Panc1 (cell line): ENCODE data around the gene CAMK2B.

Experiments
- POLR2AphosphoS5 ChIP-seq: IDR thresholded peaks from 2 replicates; pipeline ENCODE4 v1.6.1; 2012; ENCODE audit warnings: mild to moderate bottlenecking, low read depth, low read length, moderate library complexity
- TF ChIP-seq, protein P1 (sequence below): fragments of 450-650 bp; IDR thresholded peaks from 2 replicates; pipeline ENCODE4 v1.5.1; 2017; ENCODE audit warnings: mild to moderate bottlenecking

DNA sequence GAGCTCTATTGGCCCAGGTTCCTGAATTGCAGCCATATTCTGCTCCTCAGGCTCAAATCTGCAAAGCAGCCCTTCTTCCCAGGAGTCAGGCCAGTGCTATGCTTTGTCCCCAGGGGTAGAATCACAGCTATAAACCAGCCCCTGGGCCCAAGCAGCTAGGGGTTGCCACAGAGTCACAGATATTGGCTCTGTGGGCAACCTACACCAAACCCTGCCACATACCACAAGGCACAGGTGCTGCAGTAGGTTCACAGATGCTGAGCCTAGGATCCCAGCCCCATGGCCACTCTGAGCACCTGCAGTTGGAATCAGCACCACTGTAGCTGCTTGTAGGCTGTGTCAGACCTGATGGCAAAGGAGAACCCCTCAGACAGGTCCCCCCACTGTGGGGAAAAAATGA is 43.1 kb upstream of the CAMK2B start:
- TF ChIP-seq, protein P1, sequence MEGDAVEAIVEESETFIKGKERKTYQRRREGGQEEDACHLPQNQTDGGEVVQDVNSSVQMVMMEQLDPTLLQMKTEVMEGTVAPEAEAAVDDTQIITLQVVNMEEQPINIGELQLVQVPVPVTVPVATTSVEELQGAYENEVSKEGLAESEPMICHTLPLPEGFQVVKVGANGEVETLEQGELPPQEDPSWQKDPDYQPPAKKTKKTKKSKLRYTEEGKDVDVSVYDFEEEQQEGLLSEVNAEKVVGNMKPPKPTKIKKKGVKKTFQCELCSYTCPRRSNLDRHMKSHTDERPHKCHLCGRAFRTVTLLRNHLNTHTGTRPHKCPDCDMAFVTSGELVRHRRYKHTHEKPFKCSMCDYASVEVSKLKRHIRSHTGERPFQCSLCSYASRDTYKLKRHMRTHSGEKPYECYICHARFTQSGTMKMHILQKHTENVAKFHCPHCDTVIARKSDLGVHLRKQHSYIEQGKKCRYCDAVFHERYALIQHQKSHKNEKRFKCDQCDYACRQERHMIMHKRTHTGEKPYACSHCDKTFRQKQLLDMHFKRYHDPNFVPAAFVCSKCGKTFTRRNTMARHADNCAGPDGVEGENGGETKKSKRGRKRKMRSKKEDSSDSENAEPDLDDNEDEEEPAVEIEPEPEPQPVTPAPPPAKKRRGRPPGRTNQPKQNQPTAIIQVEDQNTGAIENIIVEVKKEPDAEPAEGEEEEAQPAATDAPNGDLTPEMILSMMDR, result no peak
- TF ChIP-seq POLR2AphosphoS5, result no peak
